HL-60/S4 treated with phorbol 12-myristate 13-acetate at 8.2 ng/mL for 4 days and 3 days (cell line): Measurements from ENCODE around the gene OSBPL9.
"Not testable (repeated sequence)": the region's sequence is repeated elsewhere in the genome, so short reads cannot be mapped to it uniquely, and the experiment has no call there.

Source experiments
- in situ Hi-C: fragments of 300-500 bp; cut with MboI; formaldehyde crosslinking; loops from 2 replicates; pipeline ENCODE4 v1.15.0; 2022; ENCODE audit warnings: low sequenced_read_pairs

The OSBPL9 gene

DNA sequence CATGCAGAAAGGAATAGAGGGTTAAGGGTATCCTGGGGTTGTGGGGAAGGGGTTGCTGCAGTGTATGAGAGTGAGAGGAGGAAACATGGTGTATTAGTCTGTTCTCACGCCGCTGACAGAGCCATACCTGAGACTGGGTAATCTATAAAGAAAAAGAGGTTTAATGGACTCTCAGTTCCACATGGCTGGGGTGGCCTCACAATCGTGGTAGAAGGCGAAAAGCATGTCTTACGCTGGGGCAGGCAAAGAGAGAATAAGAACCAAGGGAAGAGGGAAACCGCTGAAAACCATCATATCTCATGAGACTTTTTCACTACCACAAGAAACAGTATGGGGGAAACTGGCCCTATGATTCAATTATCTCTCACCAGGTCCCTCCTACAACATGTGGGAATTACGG lies 17.7 kb downstream of the OSBPL9 start:
- in situ Hi-C loops = no loop called here

DNA sequence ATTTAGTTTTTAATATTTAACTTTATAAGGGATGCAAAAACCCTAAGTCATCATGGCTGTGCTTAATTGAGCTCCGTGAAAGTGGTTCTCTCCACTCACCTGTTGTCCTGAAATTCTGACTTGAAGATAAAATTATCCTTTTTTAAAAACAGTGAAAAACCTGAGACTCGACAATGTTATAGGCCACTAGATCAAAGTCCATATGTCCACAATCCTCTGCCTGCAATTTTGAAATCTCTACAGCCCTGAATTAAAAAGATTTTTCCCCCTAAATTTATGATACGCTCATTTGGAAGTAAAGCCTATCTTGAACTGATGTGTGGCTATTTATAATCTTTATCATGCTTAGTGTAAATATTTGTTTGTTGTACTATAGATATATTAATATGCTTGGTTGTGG lies 18.7 kb downstream of the OSBPL9 start:
- in situ Hi-C loops = no loop called here

DNA sequence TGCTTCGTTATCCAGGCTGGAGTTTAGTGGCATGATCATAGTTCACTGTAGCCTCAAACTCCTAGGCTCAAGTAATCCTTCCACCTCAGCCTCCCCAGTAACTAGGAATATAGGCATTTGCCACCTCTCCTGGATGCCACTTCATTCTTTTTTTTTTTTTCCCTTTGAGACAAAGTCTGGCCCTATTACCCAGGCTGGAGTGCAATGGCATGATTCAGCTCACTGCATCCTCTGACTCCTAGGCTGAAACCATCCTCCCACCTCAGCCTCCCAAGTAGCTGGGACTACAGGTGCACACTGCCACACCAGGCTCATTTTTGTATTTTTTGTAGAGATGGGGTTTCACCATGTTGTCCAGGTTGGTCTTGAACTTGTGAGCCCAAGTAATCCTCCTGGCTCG lies 19.3 kb downstream of the OSBPL9 start:
- in situ Hi-C loops = no loop called here

DNA sequence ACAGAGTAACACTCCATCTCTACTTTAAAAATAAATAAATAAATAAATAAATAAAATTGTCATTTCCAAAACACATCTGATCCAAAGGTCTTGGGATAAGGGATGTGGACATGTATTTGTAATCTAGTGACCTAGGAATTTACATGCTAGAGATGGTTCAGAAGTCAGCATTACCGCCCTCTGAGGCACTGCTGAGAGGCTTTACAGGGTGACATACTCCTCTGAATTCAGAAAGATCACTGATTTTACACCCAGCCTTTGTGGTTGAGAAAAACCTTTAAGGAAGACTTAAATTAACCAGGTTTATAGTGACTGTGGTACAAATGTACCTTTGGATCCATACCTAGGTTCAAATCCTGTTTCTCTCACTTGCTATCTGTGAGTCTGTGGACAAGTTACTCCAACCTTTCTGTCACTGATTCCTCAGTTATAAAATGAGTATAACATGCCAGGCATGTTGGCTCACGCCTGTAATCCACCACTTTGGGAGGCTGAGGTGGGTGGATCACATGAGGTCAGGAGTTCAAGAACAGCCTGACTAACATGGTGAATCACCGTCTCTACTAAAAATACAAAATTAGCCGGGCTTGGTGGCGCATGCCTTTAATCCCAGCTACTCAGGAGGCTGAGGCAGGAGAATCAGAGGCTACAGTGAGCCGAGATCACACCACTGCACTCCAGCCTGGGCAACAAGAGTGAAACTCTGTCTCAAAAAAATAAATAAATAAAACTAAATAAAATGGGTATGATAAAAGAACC lies 20.1 kb downstream of the OSBPL9 start:
- in situ Hi-C loops = no loop called here

DNA sequence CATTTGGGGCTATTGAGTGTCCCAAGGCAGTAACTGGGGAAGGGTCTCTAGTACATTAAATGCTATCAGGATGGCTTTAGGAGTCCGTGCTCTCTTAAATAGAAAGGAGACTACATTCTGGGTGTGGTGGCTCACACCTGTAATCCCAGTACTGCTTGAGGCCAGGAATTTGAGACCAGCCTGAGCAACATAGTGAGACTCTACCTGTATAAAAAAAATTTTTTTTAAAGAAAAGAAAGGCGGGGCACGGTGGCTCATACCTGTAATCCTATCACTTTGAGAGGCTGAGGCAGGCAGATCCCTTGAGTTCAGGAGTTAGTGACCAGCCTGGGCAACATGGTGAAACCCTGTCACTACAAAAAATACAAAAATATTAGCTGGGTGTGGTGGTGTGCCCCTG lies 21.5 kb downstream of the OSBPL9 start:
- in situ Hi-C loops = no loop called here

DNA sequence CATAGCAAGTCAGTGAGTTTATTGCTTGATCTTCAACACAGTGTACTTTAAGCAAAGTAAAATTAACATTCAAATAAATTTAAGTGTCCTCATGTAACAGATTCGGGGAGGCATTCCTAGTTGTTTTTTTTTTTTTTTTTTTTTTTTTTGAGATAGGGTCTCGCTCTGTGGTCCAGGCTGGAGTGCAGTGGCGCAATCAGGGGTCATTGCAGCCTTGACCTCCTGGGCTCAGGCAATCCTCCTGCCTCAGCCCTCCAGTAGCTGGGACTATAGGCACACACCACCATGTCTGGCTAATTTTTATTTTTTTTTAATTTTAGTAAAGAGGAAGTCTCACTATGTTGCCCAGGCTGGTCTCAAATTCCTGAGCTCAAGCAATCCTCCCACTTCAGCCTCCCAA lies 22.8 kb downstream of the OSBPL9 start:
- in situ Hi-C loops = no loop called here

DNA sequence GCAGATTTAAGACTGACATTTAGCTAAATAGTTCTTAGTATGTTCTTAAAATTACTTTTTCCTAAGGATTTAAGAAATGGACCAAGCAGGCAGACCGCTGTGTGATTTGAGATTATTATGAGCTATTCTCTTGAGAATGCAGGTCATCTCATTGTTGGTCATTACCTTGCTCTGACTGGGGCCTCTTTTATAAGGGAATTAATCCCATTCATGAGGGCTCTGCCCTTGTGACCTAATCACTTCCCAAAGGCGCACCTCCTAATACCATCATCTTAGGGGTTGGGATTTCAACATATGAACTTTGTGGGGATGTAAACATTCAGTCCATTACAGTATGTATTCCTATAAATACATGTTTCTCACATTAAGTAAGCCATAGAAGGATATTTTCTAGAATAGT lies 24.2 kb downstream of the OSBPL9 start:
- in situ Hi-C loops = no loop called here

DNA sequence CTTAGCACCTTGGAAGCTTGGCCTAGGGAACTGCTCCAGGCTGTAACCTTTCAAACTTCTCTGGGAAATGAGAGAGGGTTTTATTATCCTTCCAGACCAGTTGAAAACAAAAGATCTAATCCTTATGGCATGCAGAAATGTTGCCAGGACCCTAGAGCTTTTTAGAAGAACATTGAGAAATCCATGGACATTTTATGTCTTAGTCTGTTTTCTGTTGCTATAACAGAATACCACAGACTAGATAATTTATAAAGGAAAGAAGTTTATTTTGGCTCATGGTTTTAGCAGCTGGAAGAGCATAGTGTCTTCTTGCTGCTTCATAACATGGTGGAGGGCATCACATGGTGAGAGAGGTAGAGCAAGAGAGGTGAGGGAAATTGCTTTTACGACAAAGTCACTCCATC lies 25.8 kb downstream of the OSBPL9 start:
- in situ Hi-C loops = no loop called here

DNA sequence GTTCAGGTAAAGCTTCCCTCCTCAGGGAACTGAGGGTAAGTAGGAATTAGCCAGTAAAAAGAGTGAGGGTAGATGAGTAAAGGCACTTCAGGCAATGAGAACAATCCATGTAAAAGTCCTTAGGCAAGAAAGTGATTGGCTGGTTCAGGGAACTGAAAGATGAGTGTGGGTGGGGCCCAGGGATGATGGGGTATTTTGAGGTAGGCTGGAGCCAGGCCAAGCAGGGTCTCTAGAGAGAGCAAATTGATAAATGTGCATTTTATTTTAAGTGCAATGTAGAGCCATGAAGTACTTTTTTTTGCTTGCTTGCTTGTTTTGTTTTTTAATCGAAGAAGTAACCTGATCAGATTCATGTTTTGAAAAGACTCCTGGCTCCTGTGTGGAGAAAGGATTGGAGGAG lies 26.5 kb downstream of the OSBPL9 start:
- in situ Hi-C loops = no loop called here

DNA sequence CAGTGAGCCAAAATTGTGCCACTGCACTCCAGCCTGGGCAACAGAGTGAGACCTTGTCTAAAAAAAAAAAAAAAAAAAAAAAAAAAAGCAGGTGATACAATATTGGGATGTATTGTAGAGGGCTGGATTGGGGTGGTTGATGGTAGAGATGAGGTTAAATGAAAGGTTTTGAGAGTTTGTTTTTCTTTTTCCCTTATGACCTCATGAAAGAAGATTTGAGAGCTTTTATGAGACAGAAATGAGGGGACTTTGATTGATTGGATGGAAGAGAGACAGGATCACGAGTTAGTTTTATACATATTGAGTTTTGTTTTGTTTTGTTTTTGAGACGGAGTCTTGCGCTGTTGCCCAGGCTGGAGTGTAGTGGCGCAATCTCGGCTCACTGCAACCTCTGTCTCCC lies 27.1 kb downstream of the OSBPL9 start:
- in situ Hi-C loops = no loop called here

DNA sequence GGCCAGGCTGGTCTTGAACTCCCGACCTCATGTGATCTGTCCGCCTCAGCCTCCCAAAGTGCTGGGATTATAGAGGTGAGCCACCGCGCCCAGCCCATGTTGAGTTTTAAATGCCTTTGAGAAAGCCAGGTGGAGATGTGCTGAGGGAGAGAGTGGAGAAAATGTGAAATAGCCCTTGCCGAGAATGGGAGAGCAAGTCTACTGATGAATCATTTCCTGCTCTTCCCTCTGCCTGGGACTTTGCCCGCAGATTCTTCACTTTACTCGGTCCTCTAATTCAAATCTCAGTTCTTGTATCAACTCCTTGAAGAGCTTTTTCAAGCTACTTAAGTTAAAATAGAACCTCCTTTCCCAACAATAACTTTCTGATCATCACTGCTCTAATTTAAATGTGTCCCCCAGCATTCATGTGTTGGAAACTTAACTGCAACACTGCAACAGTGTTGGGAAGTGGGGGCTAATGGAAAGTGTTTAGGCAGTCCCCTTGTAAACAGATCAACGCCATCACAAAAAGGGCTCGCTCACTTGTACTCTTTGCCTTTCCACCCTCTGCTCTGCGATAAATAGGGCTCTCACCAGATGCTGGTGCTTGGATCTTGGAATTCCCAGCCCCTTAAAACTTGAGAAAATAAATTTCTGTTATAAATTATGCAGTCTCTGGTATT lies 27.8 kb downstream of the OSBPL9 start:
- in situ Hi-C loops = no loop called here

DNA sequence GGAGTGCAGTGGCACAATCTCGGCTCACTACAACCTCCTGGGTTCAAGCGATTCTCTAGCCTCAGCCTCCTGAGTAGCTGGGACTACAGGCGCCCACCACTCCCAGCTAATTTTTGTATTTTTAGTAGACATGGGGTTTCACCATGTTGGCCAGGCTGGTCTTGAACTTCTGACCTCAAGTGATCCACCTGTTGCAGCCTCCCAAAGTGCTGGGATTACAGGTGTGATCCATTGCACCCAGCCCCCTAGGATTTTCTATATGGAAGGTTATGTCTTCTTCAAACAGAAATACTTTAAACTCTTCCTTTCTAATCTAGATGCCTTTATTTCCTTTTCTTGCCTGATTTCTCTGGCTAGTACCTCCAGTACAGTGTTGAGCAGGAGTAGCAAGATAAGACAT lies 29.7 kb downstream of the OSBPL9 start:
- in situ Hi-C loops = not testable (repeated sequence)

DNA sequence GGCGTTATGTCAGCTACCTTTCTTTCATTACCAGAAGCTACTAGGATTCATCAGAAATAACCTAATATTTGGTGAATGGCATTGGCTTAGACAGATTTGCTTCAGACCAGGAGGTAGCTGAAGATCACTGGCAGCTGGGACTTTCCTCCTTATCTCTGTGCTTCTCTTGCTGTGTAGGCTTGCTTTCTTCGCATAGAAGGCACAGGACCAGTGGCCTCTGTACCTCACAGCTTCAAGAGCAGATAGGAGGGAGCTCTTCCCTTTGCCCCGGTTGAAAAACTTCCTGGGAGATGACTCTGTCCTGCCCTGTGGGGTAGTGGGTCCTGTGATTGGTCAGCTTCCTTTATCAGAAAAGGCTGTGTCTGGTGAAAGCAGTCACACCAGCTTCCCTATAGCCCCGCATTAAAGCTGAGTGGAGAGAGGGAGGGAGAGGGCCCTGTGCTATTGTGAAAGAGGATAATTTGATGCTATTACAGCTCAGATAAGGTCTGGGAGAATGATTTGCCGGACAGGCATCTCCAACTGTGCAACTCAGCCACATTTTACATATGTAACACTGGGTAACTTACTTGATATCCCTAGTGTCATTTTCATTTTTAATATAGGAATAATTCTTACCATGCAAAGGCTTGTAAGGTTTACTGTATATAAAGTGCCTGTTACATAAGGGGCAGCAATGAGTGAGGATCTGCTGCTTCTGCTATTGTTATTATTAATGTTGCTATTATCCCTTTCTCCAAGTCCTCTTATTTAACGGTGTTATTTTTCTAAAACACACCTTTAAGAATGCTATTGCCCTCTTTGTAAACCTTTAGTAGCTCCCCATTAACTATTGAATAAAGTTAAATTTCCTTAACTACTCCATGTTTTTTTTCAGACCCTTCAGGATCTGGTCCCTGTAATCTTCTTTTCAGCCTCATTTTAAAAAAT lies 31.6 kb downstream of the OSBPL9 start:
- in situ Hi-C loops = no loop called here

DNA sequence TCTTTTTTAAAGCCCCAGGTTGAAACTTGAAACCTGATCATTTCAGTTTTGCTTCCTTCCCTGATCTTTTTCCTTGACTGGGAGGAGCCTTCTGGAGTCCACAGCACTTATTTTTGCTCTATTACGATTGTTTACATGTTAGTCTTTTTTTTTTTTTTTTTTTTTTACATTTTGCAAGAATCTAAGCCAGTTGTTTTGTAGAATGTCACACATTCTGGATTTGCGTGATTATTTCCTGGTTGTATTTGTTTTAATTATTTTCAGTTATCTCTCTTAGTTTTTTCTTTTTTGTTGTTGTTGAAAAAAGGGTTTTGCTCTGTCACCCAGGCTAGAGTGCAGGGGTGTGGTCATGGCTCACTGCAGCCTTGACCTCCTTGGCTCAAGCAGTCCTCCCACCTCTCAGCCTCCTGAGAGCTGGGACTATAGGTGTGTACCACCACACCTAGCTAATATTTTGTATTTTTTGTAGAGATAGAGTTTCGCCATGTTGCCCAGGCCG lies 32.8 kb downstream of the OSBPL9 start:
- in situ Hi-C loops = no loop called here

DNA sequence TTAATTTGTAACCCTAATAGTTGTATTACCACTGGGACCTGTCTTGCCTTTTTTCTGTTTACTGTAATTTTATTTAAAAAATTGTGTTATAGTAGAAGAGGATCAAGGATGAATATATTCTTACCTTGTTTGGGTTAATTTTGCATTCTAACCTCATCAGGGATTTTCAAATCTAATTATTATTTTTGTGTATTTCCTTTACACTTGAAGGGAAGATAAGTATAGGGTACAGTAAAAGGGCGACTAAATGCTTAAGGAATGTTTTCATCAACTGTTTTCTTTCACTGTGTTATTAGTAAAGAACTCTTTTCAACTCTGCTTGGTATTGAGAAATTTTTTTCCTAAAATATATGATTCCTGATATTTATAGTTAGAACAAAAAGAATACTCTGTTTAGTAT lies 33.3 kb downstream of the OSBPL9 start:
- in situ Hi-C loops = no loop called here

DNA sequence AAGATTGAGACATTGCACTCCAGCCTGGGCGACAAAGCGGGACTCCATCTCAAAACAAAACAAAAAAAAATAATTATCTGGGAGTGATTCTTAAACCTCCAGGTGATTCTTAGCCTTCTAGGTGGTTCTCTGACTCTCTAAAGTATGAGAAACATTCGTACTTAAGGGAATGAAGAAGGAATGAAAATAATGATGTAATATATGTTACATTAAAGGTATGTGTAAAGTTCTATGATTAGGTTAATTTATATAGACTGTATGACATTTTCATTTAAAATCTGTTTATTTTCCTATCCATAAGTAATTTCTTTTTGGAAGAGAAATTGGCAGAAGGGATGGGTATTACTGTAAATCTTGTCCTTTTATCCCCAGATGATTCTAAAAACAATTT lies 34.7 kb downstream of the OSBPL9 start:
- in situ Hi-C loops = no loop called here

DNA sequence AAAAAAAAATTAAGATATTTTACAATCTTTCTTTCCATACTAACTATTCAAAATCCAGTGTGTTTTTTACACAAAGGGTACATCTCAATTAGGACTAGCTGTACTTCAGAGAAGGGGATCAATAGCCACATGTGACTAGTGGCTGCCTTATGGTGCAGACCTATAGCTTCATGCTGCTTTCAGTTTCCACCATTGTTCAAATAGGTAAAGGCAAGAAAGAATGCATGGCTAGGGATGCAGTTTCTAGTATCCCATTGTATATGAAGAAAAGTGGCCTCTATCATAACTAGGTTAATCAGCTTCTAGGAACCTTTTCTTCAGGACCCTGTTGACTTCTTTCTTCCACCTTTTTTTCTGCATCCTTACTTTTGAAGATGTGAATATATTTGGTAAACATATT lies 35.7 kb downstream of the OSBPL9 start:
- in situ Hi-C loops = no loop called here

DNA sequence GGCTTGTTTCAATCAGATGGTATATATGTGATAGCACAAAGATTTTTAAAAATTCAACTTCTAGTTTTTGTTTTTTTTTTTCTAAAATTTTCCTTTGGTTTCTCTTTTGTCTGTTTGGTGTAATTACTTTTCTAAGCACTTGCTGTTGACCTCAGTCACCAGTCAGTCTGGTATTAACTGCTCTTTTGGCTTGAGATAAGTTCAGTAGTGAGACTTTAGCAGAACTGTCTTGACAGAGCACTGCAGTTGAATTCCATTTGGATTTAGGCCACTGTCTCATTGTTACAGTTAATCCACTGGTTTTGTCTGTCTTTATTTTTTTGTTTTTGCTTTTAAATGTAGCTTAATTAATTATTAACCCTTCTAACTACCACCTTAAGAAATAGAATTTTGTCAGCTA lies 36.2 kb downstream of the OSBPL9 start:
- in situ Hi-C loops = no loop called here

DNA sequence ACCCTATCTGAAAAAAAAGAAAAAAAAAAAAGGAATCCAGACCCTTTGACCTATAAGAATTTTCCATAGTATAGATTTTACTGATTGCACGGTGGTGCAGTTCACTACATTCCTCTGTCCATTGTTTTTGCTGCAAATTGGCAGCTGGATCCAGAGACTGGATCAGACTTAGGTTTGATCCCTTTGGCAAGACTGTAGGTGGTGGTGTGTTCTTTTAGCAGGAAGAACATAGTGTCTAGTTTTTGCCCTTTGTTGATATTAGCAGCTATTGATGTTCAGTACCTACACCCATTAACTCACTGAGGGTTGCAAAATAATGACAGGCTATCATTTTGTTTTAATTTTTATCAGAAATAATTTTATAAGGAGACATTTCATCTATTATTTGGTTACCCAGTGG lies 37.1 kb downstream of the OSBPL9 start:
- in situ Hi-C loops = no loop called here

DNA sequence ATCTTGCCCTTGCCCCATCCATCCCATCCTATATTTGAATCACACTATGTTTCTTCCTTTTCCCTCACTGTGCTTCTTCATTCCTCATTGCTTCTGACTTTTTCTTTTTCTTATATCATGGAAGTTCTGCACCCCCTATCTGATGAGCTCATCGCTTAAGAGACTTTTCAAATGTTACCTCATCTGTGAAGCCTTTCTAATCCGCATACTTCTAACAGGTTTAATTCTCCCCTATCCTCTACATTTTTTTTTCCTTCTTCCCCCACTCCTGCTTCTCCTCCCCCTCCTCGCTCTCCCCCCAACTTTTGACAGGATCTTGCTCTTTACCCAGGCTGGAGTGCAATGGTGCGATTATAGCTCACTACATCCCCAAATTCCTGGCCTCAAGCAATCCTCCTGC lies 39.5 kb downstream of the OSBPL9 start:
- in situ Hi-C loops = no loop called here

DNA sequence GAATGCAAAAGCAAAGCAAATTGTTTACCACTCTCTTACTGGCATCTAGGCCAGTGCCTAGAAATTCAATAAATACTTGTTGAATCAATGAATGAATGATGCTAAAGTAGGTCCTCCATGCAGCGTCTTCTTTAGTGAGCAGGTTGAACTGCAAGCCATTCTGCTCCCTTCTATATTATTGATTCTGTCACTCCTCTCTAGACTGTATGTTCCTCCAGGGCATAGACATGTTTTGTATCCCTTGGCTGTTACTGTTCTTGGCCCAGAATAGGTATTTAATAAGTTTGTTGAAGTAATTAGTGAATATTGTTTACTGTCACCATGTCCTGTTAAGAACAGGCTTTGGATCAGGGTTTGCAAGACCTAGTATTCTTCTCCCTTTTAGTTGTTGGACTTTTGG lies 43.7 kb downstream of the OSBPL9 start:
- in situ Hi-C loops = no loop called here
